GM21786 (cell line): ENCODE data around the gene ATG9B.

Source experiments
- ATAC-seq: cut with Tn5 transposase; IDR thresholded peaks from one replicate; pipeline ENCODE4 v1.9.1; 2021; ENCODE audit not compliant: unreplicated experiment

Gene ATG9B

DNA sequence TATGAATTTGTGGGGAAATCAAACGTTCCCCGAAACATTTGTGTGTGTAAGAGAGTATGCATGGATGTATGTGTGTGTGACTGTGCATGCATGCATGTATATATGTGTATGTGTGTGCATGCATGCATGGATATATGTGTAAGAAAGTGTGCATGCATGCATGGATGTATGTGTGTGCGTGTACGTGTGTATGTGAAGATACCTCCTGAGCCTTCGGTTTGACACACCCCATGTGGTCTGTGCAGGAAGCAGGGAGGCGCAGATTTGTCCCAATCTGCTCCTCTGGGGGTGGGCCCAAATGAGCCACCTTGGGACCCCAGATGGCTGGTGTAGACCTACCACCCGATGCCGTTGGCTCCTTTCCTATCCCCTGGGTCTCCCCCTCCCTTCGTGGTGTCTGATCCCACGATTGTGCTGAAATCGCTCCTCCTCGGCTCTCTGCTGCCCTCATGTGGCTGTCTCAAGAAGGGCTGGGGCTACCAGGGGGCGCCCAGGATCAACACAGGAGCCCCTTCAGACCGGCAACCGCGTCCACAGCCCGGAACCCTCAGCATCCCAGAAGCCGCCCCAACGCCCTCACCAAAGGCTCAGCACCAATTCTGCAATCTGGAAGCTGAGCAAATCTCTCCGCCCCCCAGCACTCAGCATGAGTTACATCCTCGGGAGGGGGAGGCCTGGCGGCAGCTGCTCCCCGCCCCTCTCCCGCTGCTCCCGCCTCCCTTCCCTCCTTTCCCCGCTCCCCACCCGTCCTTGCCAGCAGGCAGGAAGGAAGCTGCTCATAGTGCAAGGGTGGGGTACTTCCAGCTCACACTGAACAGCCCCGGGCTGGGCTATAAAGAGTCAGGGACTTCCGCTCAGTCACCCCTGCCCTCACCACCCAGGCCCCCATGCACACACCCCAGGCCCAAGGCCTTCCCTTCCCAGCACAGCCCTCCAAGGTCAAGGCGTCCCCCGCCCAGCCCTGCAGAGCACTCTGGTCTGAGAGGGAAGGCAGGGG is 35.8 kb downstream of the ATG9B start:
- no peak for ATAC-seq

DNA sequence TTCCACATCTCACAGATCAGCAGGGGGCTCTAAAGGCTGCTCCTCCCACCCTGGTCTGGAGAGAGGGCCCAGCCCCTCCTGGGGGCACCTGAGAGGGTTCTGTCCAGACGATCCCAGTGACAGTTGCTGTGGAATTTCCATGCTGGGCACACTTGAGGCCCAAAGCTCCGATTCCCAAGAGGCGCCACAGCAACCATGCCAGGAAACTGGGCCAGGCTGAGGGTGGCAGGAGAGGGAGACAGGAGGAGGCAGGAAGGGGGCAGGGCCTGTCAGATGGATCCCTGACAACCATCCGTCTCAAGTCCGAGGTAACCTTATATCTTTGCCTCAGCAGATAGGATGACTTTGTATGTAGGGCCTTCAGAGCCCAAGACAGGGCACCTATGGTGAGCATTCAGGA is 37.7 kb downstream of the ATG9B start:
- ATAC-seq = no peak

GRCh38 chr7:150986099-150986512 is 38.2 kb downstream of the ATG9B start:
- peak; percentile 52 for ATAC-seq

DNA sequence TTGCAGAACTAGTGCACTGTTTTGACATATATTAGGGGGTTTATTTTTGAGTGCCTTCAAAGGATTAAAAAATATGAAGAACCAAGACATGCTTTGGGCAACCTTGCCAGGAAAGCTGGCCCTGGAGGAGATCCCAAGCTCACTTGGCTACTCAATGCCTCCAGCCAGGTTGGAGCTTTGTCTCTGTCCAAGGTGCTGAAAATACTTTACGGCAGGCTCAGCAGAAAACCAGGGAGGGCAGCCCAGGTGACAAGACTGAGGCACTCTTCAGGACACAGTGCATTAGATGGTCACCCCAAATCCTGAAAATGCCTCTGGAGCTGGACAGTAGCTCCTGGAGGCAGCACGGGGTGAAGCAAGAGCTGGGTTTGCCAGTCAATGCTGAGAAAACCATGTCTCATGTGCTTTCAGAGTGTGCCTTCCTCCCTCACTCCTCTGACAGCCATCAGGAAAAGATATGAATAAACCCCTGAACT is 40.4 kb downstream of the ATG9B start:
- ATAC-seq = no peak

DNA sequence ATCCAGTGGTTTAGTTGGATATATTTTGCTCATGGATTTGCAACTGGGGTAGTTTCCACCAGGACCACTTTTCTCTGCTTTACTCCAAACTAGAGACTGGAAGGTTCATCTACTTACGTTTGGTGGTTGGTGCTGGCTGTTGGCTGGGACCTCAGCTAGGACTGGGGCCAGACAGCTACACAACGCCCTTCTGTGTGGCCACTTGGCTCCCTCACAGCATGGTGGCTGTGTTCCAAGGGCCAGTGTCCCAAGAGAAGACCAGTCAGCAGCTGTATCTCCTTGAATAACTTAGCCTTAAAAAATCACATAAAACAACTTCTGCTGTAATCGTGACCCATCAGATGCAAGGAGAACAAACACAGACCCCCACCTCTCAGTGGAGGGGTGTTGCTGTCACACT is 41.9 kb downstream of the ATG9B start:
- no peak for ATAC-seq

DNA sequence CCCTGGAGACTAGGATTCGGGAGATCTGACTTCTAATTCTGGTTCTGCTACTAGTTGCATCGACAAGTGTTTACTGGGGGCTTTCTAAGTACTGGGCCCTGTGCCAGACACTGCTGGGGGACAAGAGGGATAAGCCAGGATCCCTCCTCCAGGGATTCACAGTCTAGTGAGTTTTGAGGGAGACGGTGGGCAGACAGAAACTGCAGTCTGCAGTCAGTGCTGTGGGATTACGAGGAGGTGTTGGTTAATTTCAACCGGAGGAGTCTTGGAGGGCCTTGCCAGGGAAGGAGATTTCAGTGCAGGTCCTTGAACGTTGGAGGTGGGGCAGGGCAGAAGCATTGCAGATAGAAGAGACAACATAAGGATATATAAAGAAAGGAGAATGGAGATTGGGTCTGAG is 42.6 kb downstream of the ATG9B start:
- ATAC-seq = no peak

DNA sequence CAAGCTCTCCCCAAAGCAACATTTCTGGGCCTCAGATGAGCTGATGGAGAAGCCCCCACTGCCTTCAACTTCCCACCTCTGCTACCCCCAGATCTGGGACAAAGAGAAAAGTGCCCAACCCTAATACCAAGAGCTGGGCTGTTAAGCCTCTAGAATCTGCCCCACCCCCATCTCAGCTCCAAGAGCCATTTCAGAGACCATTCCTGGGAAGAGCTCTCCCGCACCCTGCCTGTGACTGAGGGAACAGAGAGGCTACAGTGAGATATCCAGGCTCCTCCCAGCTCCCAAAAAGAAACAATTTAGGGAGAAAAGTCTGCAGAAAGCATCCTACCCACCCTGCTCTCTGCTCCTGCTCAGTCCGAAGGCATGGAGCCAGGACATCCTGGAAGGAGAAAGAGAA is 43.6 kb downstream of the ATG9B start:
- ATAC-seq = no peak

- ATAC-seq = no peak
Measured at GRCh38 chr7:150979713-150980390, 44.4 kb downstream of the ATG9B start.

DNA sequence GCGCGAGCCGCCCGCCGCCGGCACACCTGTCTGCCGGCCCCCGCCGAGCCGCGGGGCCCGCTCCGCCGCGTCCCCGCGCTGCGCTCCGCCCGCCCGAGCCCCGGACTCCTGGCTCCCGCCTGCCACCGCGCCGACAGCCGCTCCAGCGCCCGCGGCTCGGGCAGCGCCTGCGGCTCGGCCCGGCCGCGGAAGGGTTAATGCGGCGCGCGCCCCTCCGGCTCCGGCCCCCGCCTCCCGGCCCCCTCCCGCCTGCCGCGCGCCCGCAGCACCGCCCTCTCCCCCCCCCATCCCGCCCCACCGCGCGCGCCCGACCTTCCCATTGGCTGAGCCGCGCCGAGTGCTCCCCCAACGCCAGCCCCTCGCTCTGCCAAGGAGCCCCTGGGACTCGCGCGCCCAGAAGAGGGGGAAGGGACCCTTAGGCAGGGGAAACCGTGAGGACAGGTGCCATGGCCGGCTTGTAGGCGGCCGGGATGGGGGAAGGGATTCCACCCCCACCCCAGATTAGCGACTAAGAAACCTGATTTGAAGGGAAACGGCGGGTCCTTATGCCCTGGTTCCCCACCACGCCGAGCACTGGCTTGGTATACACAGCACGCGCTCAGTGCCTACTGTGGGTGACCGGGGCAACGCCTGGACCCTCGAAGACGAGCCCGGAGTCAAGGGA is 46.0 kb downstream of the ATG9B start, which contains the start of gene KCNH2:
KCNH2 (minus strand) TSS at position 196 of the 664 bp plus-strand sequence. CDS start 408 bp downstream, outside the sequence.
- no peak for ATAC-seq

DNA sequence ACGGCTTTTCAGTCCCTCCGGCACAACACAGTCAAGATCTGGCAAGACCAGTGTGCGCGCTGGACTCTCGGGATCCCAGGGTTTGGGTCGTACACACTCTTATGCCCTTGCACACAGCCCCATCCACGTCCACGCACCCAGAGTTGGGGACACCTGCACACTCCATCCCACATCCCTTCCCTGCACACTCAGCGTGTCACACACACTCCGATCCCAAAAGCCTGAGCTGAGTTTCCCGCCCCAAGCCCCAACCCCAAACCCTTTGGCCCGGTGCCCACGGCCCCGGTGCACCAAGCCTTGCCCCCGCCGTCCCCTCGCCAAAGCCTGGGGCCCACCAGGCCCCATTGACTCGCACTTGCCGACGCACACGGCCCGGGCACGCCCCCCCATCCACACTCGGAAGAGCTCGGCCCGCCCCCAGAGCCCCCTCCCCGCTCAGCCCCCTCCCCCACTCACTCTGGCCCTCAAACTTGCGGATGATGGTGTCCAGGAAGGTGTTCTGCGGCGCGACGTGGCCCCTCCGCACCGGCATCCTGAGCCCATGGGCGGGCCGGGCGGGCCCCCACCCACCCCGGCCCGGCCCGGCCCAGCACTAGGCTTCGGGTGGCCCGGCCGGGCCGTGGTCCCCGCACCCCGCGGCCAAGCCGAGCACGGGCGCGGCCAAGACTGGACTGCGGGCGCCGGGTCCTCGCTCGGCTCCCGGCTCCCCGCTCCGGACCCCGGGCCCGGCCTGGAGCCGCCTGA is 46.7 kb downstream of the ATG9B start:
- no peak for ATAC-seq

- no peak for ATAC-seq
Measured at GRCh38 chr7:150976529-150977381, 47.5 kb downstream of the ATG9B start.

DNA sequence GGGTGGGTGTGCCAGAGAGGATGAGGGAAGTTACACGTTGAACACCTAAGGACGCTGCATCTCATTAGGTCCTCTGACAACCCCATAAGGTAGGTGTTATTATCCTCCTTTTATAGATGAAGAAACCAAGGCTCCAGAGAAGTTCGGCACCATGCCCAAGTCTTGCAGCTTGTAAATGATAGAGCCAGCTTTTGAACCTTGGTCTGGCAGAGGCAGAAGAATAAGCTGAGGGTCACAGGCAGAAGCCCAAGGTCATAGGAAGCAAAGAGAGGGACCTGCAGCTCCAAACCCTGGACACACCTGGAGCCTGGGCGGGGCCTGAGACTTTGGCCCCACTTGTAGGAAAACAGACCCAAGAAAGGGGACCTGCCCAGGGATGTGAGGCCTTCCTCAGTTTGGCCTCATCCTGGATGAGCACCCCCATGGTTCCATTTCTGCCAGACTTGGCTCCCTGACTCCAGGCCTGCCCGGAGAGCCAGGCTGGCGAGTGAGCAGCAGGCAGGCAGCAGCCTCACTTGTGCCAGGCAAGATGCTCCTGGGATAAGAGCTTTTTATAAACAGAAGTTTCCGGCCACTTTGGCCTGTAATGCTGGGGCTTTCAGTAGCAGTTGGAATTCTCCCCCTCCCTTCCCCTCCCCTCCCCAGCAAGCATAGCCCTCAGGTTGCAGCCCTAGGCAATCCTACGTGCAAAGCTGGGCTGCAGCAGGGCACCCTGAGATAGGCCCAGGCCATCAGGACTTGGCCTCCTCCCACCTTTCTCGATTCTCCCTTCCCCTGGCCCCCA is 48.6 kb downstream of the ATG9B start:
- ATAC-seq = no peak

DNA sequence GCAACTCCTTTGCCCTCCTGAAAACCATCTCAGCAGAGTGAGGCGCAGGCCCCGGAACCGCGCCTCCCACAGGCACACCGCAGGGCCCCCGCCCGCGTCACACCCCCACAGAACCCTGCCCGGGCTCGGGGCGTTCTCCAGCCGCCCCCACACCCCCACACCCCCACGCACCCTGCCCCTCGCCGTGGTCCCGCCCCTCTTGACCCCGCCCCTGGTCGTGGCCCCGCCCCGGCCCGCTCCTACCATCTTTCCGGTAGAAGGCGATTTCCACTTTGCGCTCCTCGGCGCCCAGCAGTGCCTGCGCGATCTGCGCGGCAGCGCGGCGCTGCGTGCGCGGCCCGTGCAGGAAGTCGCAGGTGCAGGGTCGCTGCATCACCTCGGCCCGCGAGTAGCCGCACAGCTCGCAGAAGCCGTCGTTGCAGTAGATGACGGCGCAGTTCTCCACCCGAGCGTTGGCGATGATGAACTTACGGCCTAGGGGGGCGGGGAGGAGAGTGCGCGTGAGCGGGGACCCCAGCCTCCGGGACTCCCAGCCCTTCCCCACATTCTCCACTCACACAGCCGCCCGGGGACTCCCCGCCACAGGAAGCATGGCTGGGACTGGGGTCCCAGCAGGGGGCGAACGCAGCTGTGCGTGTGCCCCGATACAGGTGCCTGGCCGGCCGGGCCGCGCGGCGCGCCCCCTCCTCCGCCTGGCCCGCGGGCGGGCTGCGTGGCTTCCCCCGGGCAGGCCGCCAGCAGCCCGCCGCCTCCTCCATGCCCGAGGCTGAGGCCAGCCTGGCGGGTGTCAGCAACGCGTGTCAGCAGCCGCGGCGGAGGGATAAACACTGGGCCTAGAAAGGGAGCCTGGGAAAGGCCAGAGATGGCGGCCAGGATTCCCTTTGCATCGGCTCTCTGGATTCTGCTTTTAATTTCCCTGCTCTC is 49.6 kb downstream of the ATG9B start:
- peak; percentile 58 for ATAC-seq

- no peak for ATAC-seq
Measured at GRCh38 chr7:150973571-150974451, 50.5 kb downstream of the ATG9B start.

DNA sequence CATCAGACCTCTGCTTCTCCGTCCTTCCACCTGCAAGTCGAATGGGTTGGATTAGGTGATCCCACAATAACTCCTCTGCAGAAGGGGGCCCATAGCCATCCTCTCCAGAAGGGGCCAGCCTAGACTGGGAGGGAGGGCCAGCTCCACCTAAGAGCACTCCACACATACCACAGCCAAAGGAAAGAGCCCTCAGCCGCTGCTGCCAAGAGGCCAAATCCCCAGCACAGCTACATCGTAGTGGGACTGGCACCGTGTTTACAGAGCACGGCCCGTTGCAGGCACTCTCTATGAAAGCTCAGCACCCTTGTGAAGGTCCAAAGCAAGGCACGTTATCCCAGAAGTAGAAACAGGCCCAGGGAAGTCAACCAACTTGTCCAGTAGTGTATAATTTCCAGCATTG is 51.6 kb downstream of the ATG9B start:
- ATAC-seq = no peak

DNA sequence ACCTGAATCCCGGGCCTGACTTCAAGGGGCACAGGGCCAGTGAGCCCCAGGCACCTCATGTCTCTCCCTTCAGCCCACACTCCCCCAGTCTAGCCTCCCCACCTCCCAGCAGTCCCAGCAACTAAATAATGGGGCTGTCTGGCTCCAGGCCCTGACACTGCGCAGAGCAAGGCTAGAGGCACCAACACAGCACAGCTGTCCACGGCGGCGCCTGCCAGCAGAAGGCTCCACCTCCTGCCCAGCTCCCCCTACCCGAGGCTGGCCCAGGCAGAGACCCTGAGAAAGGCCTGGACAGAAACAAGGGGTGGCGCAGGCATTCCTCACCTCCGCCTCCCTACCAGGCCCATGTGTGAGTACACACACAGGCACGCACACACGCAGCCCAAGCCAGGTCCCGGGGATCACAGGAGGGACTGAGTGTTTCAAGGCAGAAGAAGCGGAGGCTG is 52.2 kb downstream of the ATG9B start:
- no peak for ATAC-seq
